Neural cell (in vitro differentiated cells): ENCODE data around the gene CDH9. TPM values are rescaled to one million over a fixed set of nuclear protein-coding genes. Genes with fewer than 3 reads are reported as not detected.

Experiments
- H2AFZ ChIP-seq: fragments of 200-600, 300-800 bp; sonication (generic), shearing (Covaris generic); 2 replicates; pipeline ENCODE4 v1.6.0; 2014; ENCODE audit warnings: low read depth, mild to moderate bottlenecking, antibody characterized with exemption, low read length, moderate library complexity
- H3F3A ChIP-seq: fragments of 200-600 bp; shearing (Covaris generic); 2 replicates; pipeline ENCODE4 v1.6.1; 2016; ENCODE audit warnings: mild to moderate bottlenecking, moderate library complexity, mixed read lengths, antibody characterized with exemption, low read length; ENCODE audit not compliant: insufficient read depth, poor library complexity, severe bottlenecking
- H3K27ac ChIP-seq: fragments of 200-600, 300-800 bp; sonication (generic), shearing (Covaris generic); 2 replicates; pipeline ENCODE4 v1.5.1; 2014; ENCODE audit warnings: mild to moderate bottlenecking, low read length, moderate library complexity
- H3K27me3 ChIP-seq: fragments of 300-800, 200-600 bp; sonication (generic), shearing (Covaris generic); 2 replicates; pipeline ENCODE4 v1.6.0; 2014; ENCODE audit warnings: mild to moderate bottlenecking, low read depth, low read length, moderate library complexity; ENCODE audit not compliant: insufficient read depth
- H3K36me3 ChIP-seq: fragments of 300-800, 200-600 bp; sonication (generic), shearing (Covaris generic); 2 replicates; pipeline ENCODE4 v1.5.1; 2014; ENCODE audit warnings: mild to moderate bottlenecking, antibody characterized with exemption, low read length, moderate library complexity; ENCODE audit not compliant: insufficient read depth
- H3K4me2 ChIP-seq: fragments of 300-800, 200-600 bp; sonication (generic), shearing (Covaris generic); 2 replicates; pipeline ENCODE4 v1.6.0; 2014; ENCODE audit warnings: mild to moderate bottlenecking, low read length
- H3K4me3 ChIP-seq: fragments of 300-800, 200-600 bp; sonication (generic), shearing (Covaris generic); 2 replicates; pipeline ENCODE4 v1.5.1; 2014; ENCODE audit warnings: mild to moderate bottlenecking, low read length, moderate library complexity
- H3K79me2 ChIP-seq: fragments of 200-600 bp; shearing (Covaris generic); replicated peaks from 2 replicates; pipeline ENCODE4 v1.6.0; 2014; ENCODE audit warnings: mild to moderate bottlenecking, low read length, moderate library complexity; ENCODE audit not compliant: insufficient read depth
- H3K9ac ChIP-seq: fragments of 300-800, 200-600 bp; sonication (generic), shearing (Covaris generic); 2 replicates; pipeline ENCODE4 v1.6.1; 2016; ENCODE audit warnings: mild to moderate bottlenecking, low read length, mixed read lengths
- H3K9me2 ChIP-seq: fragments of 200-600 bp; shearing (Covaris generic); 2 replicates; pipeline ENCODE4 v1.6.1; 2016; ENCODE audit warnings: mild to moderate bottlenecking, low read length, mixed read lengths; ENCODE audit not compliant: insufficient read depth
- H3K9me3 ChIP-seq: fragments of 200-600, 300-800 bp; sonication (generic), shearing (Covaris generic); 2 replicates; pipeline ENCODE4 v1.6.1; 2016; ENCODE audit warnings: mild to moderate bottlenecking, mixed run types, low read length, moderate library complexity, mixed read lengths
- H4K20me1 ChIP-seq: fragments of 200-600 bp; shearing (Covaris generic); 2 replicates; pipeline ENCODE4 v1.6.1; 2016; ENCODE audit warnings: mild to moderate bottlenecking, mixed run types; ENCODE audit not compliant: insufficient read depth
- EP300 ChIP-seq: fragments of 450-650 bp; conservative IDR thresholded peaks from 2 replicates; pipeline ENCODE4 v1.6.1; 2014; ENCODE audit warnings: antibody characterized with exemption, mild to moderate bottlenecking, moderate library complexity; ENCODE audit not compliant: poor library complexity, severe bottlenecking
- EZH2 ChIP-seq: fragments of 200-600, 300-800 bp; shearing (Covaris generic), sonication (generic); IDR thresholded peaks from 2 replicates; pipeline ENCODE4 v1.6.1; 2014; ENCODE audit warnings: antibody characterized with exemption, low read length, borderline replicate concordance, mild to moderate bottlenecking; ENCODE audit not compliant: insufficient read depth, poor library complexity, severe bottlenecking
- MXI1 ChIP-seq: fragments of 450-650 bp; conservative IDR thresholded peaks from 2 replicates; pipeline ENCODE4 v1.6.1; 2014; ENCODE audit warnings: antibody characterized with exemption, mild to moderate bottlenecking; ENCODE audit not compliant: poor library complexity, severe bottlenecking
- POLR2AphosphoS5 ChIP-seq: IDR thresholded peaks from 2 replicates; pipeline ENCODE4 v1.6.1; 2012
- RAD21 ChIP-seq: fragments of 450-650 bp; conservative IDR thresholded peaks from 2 replicates; pipeline ENCODE4 v1.6.1; 2014; ENCODE audit warnings: antibody characterized with exemption, mild to moderate bottlenecking, moderate library complexity
- SMC3 ChIP-seq: fragments of 450-650 bp; conservative IDR thresholded peaks from 2 replicates; pipeline ENCODE4 v1.6.1; 2014; ENCODE audit warnings: antibody characterized with exemption, mild to moderate bottlenecking, moderate library complexity; ENCODE audit not compliant: poor library complexity
- TAF1 ChIP-seq: IDR thresholded peaks from 2 replicates; pipeline ENCODE4 v1.6.1; 2012; ENCODE audit warnings: low read depth
- polyA plus RNA-seq: library from polyadenylated mRNA; depleted of rRNA; stranded (reverse); fragments of >200 nt; gene quantifications from 2 replicates; pipeline ENCODE4 v1.2.3, GENCODE V29; 2014
- TF ChIP-seq, protein P1 (sequence below): fragments of 450-650 bp; IDR thresholded peaks from 2 replicates; pipeline ENCODE4 v1.5.1; 2014; ENCODE audit warnings: antibody characterized with exemption, mild to moderate bottlenecking, moderate library complexity; ENCODE audit not compliant: poor library complexity, severe bottlenecking
- TF ChIP-seq, protein P2 (sequence below): IDR thresholded peaks from 2 replicates; pipeline ENCODE4 v1.6.1; 2012; ENCODE audit warnings: borderline replicate concordance

The CDH9 gene
- polyA plus RNA-seq, 1 donor from 2014 or later: 1.7 TPM

DNA sequence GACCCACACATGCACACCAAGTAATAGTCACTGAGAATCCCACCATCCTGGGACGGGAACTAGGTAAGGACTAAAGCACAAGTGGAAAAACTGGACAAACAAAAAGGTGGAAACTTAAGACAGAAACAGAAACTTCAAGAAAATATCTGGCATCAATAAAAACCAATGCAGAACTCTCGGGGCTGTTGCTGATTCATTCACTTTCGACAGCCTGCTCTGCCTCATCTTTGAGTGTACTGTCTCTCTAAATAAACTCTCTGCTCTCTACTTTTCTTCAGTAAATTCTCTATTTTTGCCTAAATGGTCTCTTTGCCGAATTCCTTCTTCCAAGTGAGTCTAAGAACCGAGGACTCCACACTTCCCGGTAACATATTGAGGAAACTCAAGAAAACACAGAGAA lies 116.9 kb downstream of the CDH9 start:
- no peaks in the 10 kb centered on the region for H3K9me2 ChIP-seq

DNA sequence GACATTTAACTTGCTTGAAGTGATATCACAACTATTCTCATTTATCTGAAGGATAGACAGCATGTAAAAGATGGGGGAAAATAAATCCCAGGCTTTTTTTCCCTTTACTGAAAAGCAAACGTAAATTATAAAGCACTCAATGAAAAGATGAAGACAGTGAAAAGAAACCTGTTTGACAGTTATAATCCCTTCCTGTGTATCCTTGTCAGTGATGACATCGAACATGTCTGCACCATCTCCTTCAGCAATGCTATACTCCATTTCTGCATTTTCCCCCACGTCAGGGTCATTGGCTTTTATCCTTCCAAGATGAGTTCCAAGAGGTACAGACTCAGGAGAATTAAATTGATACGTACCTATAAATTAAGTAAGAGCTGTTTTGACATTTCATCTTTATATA lies 134.9 kb downstream of the CDH9 start:
- peak; percentile 93 for TF ChIP-seq EP300
- TF ChIP-seq, protein P1, sequence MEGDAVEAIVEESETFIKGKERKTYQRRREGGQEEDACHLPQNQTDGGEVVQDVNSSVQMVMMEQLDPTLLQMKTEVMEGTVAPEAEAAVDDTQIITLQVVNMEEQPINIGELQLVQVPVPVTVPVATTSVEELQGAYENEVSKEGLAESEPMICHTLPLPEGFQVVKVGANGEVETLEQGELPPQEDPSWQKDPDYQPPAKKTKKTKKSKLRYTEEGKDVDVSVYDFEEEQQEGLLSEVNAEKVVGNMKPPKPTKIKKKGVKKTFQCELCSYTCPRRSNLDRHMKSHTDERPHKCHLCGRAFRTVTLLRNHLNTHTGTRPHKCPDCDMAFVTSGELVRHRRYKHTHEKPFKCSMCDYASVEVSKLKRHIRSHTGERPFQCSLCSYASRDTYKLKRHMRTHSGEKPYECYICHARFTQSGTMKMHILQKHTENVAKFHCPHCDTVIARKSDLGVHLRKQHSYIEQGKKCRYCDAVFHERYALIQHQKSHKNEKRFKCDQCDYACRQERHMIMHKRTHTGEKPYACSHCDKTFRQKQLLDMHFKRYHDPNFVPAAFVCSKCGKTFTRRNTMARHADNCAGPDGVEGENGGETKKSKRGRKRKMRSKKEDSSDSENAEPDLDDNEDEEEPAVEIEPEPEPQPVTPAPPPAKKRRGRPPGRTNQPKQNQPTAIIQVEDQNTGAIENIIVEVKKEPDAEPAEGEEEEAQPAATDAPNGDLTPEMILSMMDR: no peak
- peak; percentile 58 for TF ChIP-seq POLR2AphosphoS5
- no peak for TF ChIP-seq TAF1
- Histone ChIP-seq H3K9ac (no peak overlapping the region), H2AFZ (no peak overlapping the region), H4K20me1 (no peaks in the 10 kb centered on the region), H3F3A (no peaks in the 10 kb centered on the region), H3K79me2 (no peaks in the 10 kb centered on the region), H3K4me2 (no peak overlapping the region), H3K9me3 (no peaks in the 10 kb centered on the region), H3K27me3 (no peaks in the 10 kb centered on the region), H3K27ac (no peak overlapping the region), H3K9me2 (no peaks in the 10 kb centered on the region), H3K4me3 (no peak overlapping the region), H3K36me3 (no peaks in the 10 kb centered on the region)

More for the DNA sequence above, 116.9 kb downstream of the CDH9 start:
- H3K36me3 ChIP-seq: no peaks in the 10 kb centered on the region
- no peak overlapping the region for H3K27ac ChIP-seq
- no peak overlapping the region for H3K4me3 ChIP-seq
- no peak for TF ChIP-seq RAD21
- no peak for TF ChIP-seq SMC3
- TF ChIP-seq EP300: no peak
- TF ChIP-seq, protein P2, sequence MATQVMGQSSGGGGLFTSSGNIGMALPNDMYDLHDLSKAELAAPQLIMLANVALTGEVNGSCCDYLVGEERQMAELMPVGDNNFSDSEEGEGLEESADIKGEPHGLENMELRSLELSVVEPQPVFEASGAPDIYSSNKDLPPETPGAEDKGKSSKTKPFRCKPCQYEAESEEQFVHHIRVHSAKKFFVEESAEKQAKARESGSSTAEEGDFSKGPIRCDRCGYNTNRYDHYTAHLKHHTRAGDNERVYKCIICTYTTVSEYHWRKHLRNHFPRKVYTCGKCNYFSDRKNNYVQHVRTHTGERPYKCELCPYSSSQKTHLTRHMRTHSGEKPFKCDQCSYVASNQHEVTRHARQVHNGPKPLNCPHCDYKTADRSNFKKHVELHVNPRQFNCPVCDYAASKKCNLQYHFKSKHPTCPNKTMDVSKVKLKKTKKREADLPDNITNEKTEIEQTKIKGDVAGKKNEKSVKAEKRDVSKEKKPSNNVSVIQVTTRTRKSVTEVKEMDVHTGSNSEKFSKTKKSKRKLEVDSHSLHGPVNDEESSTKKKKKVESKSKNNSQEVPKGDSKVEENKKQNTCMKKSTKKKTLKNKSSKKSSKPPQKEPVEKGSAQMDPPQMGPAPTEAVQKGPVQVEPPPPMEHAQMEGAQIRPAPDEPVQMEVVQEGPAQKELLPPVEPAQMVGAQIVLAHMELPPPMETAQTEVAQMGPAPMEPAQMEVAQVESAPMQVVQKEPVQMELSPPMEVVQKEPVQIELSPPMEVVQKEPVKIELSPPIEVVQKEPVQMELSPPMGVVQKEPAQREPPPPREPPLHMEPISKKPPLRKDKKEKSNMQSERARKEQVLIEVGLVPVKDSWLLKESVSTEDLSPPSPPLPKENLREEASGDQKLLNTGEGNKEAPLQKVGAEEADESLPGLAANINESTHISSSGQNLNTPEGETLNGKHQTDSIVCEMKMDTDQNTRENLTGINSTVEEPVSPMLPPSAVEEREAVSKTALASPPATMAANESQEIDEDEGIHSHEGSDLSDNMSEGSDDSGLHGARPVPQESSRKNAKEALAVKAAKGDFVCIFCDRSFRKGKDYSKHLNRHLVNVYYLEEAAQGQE: no peak
- TF ChIP-seq TAF1: no peak
- TF ChIP-seq EZH2: no peak
- TF ChIP-seq, protein P1: no peak
- TF ChIP-seq MXI1: no peak
- TF ChIP-seq POLR2AphosphoS5: no peak
- H4K20me1 ChIP-seq: no peaks in the 10 kb centered on the region
- no peaks in the 10 kb centered on the region for H3K79me2 ChIP-seq
- no peaks in the 10 kb centered on the region for H3K27me3 ChIP-seq
- H3K9me3 ChIP-seq: no peaks in the 10 kb centered on the region
- no peak overlapping the region for H3K4me2 ChIP-seq
- no peaks in the 10 kb centered on the region for H3F3A ChIP-seq
- no peak overlapping the region for H3K9ac ChIP-seq
- no peak overlapping the region for H2AFZ ChIP-seq
